OCI-LY3 (cell line): Measurements from ENCODE around the gene NPHP4.

Experiments
- CTCF ChIP-seq: fragments of 200-600, 300-600 bp; sonication (generic); IDR thresholded peaks from 2 replicates; pipeline ENCODE4 v1.5.1; 2014; ENCODE audit warnings: antibody characterized with exemption, low read length, low read depth
- EZH2phosphoT487 ChIP-seq: fragments of 200-600 bp; shearing (Covaris generic); IDR thresholded peaks from 2 replicates; pipeline ENCODE4 v1.6.1; 2018; ENCODE audit warnings: antibody characterized with exemption, mixed run types, low read depth

GRCh38 chr1:5948681-5949005 lies 43.6 kb downstream of the NPHP4 start:
- TF ChIP-seq CTCF (no peak), EZH2phosphoT487 (no peak)
